ENCODE results near the gene MDGA2.

DNA sequence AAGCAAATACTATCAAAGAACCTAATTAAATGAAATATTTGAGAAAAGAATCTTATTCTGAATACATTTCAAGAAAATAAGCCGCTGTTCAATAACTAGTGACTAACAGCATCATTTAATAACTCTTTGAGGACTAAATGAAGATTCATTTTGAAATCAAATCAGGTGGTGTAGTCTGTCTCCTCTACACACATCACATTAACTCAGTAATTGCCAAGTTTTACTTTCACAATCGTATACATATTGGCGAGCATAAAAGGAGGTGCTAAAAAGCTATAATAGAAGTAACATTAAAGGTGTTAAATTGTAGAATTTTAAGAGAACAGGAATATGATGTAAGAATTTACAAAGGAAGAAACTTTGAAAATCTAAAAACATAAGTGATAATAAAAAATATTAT, 185.1 kb downstream of the MDGA2 start:
- TF ChIP-seq, protein P1, sequence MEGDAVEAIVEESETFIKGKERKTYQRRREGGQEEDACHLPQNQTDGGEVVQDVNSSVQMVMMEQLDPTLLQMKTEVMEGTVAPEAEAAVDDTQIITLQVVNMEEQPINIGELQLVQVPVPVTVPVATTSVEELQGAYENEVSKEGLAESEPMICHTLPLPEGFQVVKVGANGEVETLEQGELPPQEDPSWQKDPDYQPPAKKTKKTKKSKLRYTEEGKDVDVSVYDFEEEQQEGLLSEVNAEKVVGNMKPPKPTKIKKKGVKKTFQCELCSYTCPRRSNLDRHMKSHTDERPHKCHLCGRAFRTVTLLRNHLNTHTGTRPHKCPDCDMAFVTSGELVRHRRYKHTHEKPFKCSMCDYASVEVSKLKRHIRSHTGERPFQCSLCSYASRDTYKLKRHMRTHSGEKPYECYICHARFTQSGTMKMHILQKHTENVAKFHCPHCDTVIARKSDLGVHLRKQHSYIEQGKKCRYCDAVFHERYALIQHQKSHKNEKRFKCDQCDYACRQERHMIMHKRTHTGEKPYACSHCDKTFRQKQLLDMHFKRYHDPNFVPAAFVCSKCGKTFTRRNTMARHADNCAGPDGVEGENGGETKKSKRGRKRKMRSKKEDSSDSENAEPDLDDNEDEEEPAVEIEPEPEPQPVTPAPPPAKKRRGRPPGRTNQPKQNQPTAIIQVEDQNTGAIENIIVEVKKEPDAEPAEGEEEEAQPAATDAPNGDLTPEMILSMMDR (IDR thresholded peaks at IDR 0.05 in 2 of 3, conservative IDR thresholded peaks at IDR 0.05 in 1 of 3; ENCODE audit: borderline replicate concordance in 1 of 3, insufficient read depth in 1 of 3, low read depth in 2 of 3, low read length in 2 of 3), result no peak
- TF ChIP-seq POLR2AphosphoS5 (IDR thresholded peaks at IDR 0.05; ENCODE audit: low read depth, low read length), result no peak
- no peak for TF ChIP-seq POLR2A (IDR thresholded peaks at IDR 0.05; ENCODE audit: borderline replicate concordance, extremely low read depth, insufficient read depth, insufficient read length)
- no peak for TF ChIP-seq CEBPB (IDR thresholded peaks at IDR 0.05; ENCODE audit: low read depth)
- TF ChIP-seq ELF1 (IDR thresholded peaks at IDR 0.05; ENCODE audit: borderline replicate concordance, low read depth), result no peak
- TF ChIP-seq, protein P2, sequence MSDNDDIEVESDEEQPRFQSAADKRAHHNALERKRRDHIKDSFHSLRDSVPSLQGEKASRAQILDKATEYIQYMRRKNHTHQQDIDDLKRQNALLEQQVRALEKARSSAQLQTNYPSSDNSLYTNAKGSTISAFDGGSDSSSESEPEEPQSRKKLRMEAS (IDR thresholded peaks at IDR 0.05), result no peak
- no peak for TF ChIP-seq EZH2 (IDR thresholded peaks at IDR 0.05)
- no peak for TF ChIP-seq ZFX (IDR thresholded peaks at IDR 0.05)
- TF ChIP-seq, protein P3, sequence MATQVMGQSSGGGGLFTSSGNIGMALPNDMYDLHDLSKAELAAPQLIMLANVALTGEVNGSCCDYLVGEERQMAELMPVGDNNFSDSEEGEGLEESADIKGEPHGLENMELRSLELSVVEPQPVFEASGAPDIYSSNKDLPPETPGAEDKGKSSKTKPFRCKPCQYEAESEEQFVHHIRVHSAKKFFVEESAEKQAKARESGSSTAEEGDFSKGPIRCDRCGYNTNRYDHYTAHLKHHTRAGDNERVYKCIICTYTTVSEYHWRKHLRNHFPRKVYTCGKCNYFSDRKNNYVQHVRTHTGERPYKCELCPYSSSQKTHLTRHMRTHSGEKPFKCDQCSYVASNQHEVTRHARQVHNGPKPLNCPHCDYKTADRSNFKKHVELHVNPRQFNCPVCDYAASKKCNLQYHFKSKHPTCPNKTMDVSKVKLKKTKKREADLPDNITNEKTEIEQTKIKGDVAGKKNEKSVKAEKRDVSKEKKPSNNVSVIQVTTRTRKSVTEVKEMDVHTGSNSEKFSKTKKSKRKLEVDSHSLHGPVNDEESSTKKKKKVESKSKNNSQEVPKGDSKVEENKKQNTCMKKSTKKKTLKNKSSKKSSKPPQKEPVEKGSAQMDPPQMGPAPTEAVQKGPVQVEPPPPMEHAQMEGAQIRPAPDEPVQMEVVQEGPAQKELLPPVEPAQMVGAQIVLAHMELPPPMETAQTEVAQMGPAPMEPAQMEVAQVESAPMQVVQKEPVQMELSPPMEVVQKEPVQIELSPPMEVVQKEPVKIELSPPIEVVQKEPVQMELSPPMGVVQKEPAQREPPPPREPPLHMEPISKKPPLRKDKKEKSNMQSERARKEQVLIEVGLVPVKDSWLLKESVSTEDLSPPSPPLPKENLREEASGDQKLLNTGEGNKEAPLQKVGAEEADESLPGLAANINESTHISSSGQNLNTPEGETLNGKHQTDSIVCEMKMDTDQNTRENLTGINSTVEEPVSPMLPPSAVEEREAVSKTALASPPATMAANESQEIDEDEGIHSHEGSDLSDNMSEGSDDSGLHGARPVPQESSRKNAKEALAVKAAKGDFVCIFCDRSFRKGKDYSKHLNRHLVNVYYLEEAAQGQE (IDR thresholded peaks at IDR 0.05; ENCODE audit: low read depth), result no peak
